ELF-1 (cell line): ENCODE measurements around the gene KPNA6.
"Not testable (repeated sequence)": the region's sequence is repeated elsewhere in the genome, so short reads cannot be mapped to it uniquely, and the experiment has no call there.

Experiments used
- DNase-seq: peaks from one replicate; pipeline ENCODE4 v3.0.0-alpha.2; 2016; ENCODE audit warnings: low read depth, low spot score

The KPNA6 gene

GRCh38 chr1:32100359-32100758 is 7.5 kb upstream of the KPNA6 start:
- no peak for DNase-seq

- DNase-seq, result no peak
These were observed 6.8 kb upstream of the KPNA6 start for GRCh38 chr1:32100807-32101708.

GRCh38 chr1:32104127-32104526 is 3.7 kb upstream of the KPNA6 start:
- no peak for DNase-seq

GRCh38 chr1:32105338-32105737 is 2.5 kb upstream of the KPNA6 start:
- DNase-seq, result no peak

GRCh38 chr1:32106663-32107275 is 1.1 kb upstream of the KPNA6 start:
- no peak for DNase-seq

GRCh38 chr1:32111040-32111623 is 3.3 kb downstream of the KPNA6 start:
- no peak for DNase-seq

- DNase-seq, result no peak
These were observed 3.9 kb downstream of the KPNA6 start for GRCh38 chr1:32111789-32112188.

- DNase-seq, result no peak
These were observed 5.0 kb downstream of the KPNA6 start for GRCh38 chr1:32112806-32113375.

- not testable (repeated sequence) for DNase-seq
These were observed 5.6 kb downstream of the KPNA6 start for GRCh38 chr1:32113436-32113835.

- DNase-seq, result no peak
These were observed 6.6 kb downstream of the KPNA6 start for GRCh38 chr1:32114420-32114819.

- DNase-seq, result no peak
These were observed 7.6 kb downstream of the KPNA6 start for GRCh38 chr1:32115496-32115895.

GRCh38 chr1:32116531-32116930 is 8.7 kb downstream of the KPNA6 start:
- DNase-seq, result no peak

GRCh38 chr1:32122151-32122550 is 14.3 kb downstream of the KPNA6 start:
- DNase-seq, result no peak

GRCh38 chr1:32123361-32123760 is 15.5 kb downstream of the KPNA6 start:
- DNase-seq, result not testable (repeated sequence)

GRCh38 chr1:32125313-32125712 is 17.5 kb downstream of the KPNA6 start:
- DNase-seq, result no peak

- no peak for DNase-seq
These were observed 18.9 kb downstream of the KPNA6 start for GRCh38 chr1:32126770-32127169.

GRCh38 chr1:32127409-32128198 is 19.7 kb downstream of the KPNA6 start:
- no peak for DNase-seq

- no peak for DNase-seq
These were observed 20.6 kb downstream of the KPNA6 start for GRCh38 chr1:32128479-32128878.

- DNase-seq, result no peak
These were observed 21.1 kb downstream of the KPNA6 start for GRCh38 chr1:32128964-32129363.

- not testable (repeated sequence) for DNase-seq
These were observed 26.1 kb downstream of the KPNA6 start for GRCh38 chr1:32133950-32134280.

GRCh38 chr1:32137111-32137510 is 29.3 kb downstream of the KPNA6 start:
- no peak for DNase-seq

- DNase-seq, result no peak
These were observed 31.1 kb downstream of the KPNA6 start for GRCh38 chr1:32138965-32139364.
